HG02884 (cell line): ENCODE data around the gene SPDYE3.
"Not testable (repeated sequence)": the region's sequence is repeated elsewhere in the genome, so short reads cannot be mapped to it uniquely, and the experiment has no call there.

Experiments
- ATAC-seq: cut with Tn5 transposase; IDR thresholded peaks from one replicate; pipeline ENCODE4 v1.9.1; 2021; ENCODE audit warnings: mild to moderate bottlenecking, moderate library complexity; ENCODE audit not compliant: unreplicated experiment

Gene SPDYE3

GRCh38 chr7:100307402-100307801 lies at the start of gene SPDYE3:
TSS of gene SPDYE3 (plus strand) at chr7:100307702. CDS start at chr7:100307886, 184 bp downstream.
- not testable (repeated sequence) for ATAC-seq

- ATAC-seq: not testable (repeated sequence)
Observed at GRCh38 chr7:100259984-100260383, 47.5 kb upstream of the SPDYE3 start.

- not testable (repeated sequence) for ATAC-seq
Observed at GRCh38 chr7:100262896-100263295, 44.6 kb upstream of the SPDYE3 start.

- not testable (repeated sequence) for ATAC-seq
Observed at GRCh38 chr7:100264223-100264622, 43.3 kb upstream of the SPDYE3 start.

- not testable (repeated sequence) for ATAC-seq
Observed at GRCh38 chr7:100264669-100265165, 42.8 kb upstream of the SPDYE3 start.

- not testable (repeated sequence) for ATAC-seq
Observed at GRCh38 chr7:100265851-100266250, 41.7 kb upstream of the SPDYE3 start.

GRCh38 chr7:100266576-100267354 lies 40.7 kb upstream of the SPDYE3 start:
- no peak for ATAC-seq

GRCh38 chr7:100267648-100268047 lies 39.9 kb upstream of the SPDYE3 start:
- ATAC-seq: no peak

GRCh38 chr7:100268882-100269281 lies 38.6 kb upstream of the SPDYE3 start:
- not testable (repeated sequence) for ATAC-seq

GRCh38 chr7:100269306-100270045 lies 38.0 kb upstream of the SPDYE3 start:
- ATAC-seq: not testable (repeated sequence)

- not testable (repeated sequence) for ATAC-seq
Observed at GRCh38 chr7:100270046-100270918, 37.2 kb upstream of the SPDYE3 start.

- not testable (repeated sequence) for ATAC-seq
Observed at GRCh38 chr7:100270941-100271593, 36.4 kb upstream of the SPDYE3 start.

GRCh38 chr7:100271716-100272537 lies 35.6 kb upstream of the SPDYE3 start:
- ATAC-seq: peak; percentile 86

- peak; percentile 19 for ATAC-seq
Observed at GRCh38 chr7:100272538-100272902, 35.0 kb upstream of the SPDYE3 start.

- ATAC-seq: no peak
Observed at GRCh38 chr7:100275120-100275519, 32.4 kb upstream of the SPDYE3 start.

- not testable (repeated sequence) for ATAC-seq
Observed at GRCh38 chr7:100276126-100276525, 31.4 kb upstream of the SPDYE3 start.

GRCh38 chr7:100282069-100282608 lies 25.4 kb upstream of the SPDYE3 start:
- not testable (repeated sequence) for ATAC-seq

GRCh38 chr7:100283147-100283546 lies 24.4 kb upstream of the SPDYE3 start:
- ATAC-seq: not testable (repeated sequence)
